GM13977 (cell line): ENCODE data around the gene DYNC1LI2.
A peak's percentile ranks its signal among the peaks of the same experiment; 100 is the strongest.

ENCODE experiments used
- DNase-seq: peaks from one replicate; pipeline ENCODE4 v3.0.0; 2012; ENCODE audit warnings: low spot score
- CTCF ChIP-seq: IDR thresholded peaks from 2 replicates; pipeline ENCODE4 v1.5.1; 2012; ENCODE audit warnings: mild to moderate bottlenecking, control low read depth; ENCODE audit not compliant: insufficient read depth; ENCODE audit errors: extremely low read depth, missing control alignments
- in situ Hi-C: fragments of 300-500 bp; cut with MboI; formaldehyde crosslinking; loops from one replicate; pipeline ENCODE4 v1.12.0; 2022; ENCODE audit warnings: low sequenced_read_pairs, low pct_unique_long_range_greater_than_20kb, mixed read lengths, inconsistent platforms; ENCODE audit not compliant: unreplicated experiment

Gene DYNC1LI2

GRCh38 chr16:66751992-66752322, 548 bp upstream of the DYNC1LI2 start:
- TF ChIP-seq CTCF = no peak
- in situ Hi-C loops = loop anchor here (10.0 kb wide), 1 partner anchor 63 kb away; no protein-coding TSS in a partner anchor

DNA sequence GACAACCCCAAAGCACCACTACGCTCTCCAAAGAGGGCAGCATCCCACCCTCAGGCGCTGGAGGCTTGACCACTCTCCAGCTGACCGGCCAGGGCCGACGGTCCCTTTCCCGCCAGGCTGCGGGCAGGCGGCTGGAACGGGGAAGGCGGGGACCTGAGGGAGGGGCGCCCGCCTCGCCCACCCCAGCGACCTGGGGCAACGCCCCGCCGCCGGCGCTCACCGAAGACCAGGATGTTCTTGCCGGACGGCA, 431 bp downstream of the DYNC1LI2 start:
- TF ChIP-seq CTCF = no peak
- DNase-seq = peak; percentile 36
- in situ Hi-C loops = loop anchor here (10.0 kb wide), 1 partner anchor 64 kb away; no protein-coding TSS in a partner anchor

More at GRCh38 chr16:66751992-66752322, 548 bp upstream of the DYNC1LI2 start:
- no peak for DNase-seq

- peak; percentile 25 for DNase-seq
- TF ChIP-seq CTCF = no peak
- in situ Hi-C loops = loop anchor here (10.0 kb wide), 1 partner anchor 64 kb away; no protein-coding TSS in a partner anchor
These were observed 943 bp downstream of the DYNC1LI2 start for GRCh38 chr16:66750279-66751052.

DNA sequence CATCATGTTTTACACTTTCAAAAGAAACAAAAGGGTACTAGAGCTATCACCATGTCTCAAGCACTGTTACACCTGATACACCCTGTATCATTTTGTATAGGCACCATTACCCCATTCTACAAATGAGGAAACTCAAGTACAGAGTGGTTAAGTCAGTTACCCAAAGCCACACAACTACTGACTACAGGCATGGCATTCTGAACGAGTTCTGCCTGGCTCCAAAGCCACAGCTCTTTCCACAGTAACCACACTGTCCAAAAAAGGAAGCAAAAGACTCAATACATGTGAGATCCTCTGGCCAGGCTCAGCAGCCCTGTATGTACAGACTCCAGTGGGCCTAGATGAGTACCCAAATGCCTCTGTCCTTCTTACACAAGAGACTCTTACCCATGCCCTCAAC, 4.7 kb downstream of the DYNC1LI2 start:
- in situ Hi-C loops = loop anchor here (25.0 kb wide), 1 partner anchor 334 kb away; no protein-coding TSS in a partner anchor
- DNase-seq = no peak
- TF ChIP-seq CTCF = no peak

GRCh38 chr16:66746048-66746447, 5.4 kb downstream of the DYNC1LI2 start:
- no peak for TF ChIP-seq CTCF
- DNase-seq = no peak
- in situ Hi-C loops = loop anchor here (25.0 kb wide), 1 partner anchor 334 kb away; no protein-coding TSS in a partner anchor

DNA sequence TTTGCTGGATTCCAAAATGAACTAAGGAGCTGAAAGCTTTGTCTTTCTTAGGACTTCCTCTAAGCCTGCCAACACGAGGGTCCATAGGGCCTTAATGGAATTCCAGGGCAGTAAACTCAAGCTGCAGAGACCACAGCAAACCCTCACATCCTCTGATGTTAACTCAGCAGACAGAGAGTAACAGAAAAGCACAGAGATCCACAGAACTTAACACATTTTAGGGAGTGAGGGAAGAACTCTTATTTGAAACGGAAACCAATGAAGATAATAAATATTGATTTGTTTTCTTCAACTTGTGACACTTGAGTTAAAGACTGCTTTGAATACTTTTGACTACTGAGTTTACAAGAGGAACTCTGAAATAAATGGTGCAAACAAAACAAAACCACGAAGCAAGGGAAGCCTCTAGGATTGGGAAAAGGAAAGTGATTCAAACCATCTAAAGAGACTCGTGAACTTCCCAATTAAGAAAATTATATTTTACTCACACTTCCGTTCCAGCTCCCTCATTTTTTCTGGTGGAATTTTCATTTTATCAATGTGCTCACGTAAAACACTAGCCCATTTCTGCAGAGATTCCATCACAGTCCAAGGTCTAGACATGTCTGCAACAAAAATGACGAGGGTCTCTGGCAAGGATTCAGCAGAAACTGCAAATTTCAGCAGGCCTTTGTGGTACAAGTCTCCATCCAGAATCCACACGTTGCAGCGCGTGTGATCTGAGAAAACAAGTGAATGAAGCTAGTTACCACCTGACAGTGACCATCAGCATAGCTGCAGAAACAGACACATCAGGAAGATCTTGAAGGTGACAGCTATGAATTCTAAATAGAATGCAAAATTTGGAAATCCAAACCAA, 9.2 kb downstream of the DYNC1LI2 start:
- in situ Hi-C loops = loop anchor here (25.0 kb wide), 1 partner anchor 330 kb away; no protein-coding TSS in a partner anchor
- no peak for DNase-seq
- no peak for TF ChIP-seq CTCF
